GM19025 (cell line): Measurements from ENCODE around the gene STRN4.
"Not testable (repeated sequence)": the region's sequence is repeated elsewhere in the genome, so short reads cannot be mapped to it uniquely, and the experiment has no call there.

Source experiments
- ATAC-seq: cut with Tn5 transposase; IDR thresholded peaks from one replicate; pipeline ENCODE4 v1.9.1; 2021; ENCODE audit warnings: mild to moderate bottlenecking, low read depth, moderate library complexity; ENCODE audit not compliant: unreplicated experiment

Gene STRN4

DNA sequence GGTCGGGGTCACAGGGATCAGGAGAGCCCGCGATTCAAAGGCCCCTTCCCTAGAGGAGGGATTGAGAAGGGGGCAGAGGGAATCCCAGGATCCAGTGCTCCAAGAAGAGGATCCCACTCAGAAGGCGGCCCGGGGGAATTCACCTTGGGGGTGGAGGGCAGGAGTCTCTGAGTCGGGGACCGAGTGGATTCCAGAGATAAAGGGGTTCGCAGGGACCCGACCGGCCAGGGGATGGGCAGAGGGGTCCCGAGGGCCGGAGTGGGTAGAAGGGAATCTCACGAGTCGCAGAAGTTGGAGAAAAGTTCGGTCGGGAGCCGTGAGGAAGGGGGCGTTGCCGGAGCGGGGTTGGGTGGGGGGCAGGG is 29.6 kb downstream of the STRN4 start:
- no peak for ATAC-seq

DNA sequence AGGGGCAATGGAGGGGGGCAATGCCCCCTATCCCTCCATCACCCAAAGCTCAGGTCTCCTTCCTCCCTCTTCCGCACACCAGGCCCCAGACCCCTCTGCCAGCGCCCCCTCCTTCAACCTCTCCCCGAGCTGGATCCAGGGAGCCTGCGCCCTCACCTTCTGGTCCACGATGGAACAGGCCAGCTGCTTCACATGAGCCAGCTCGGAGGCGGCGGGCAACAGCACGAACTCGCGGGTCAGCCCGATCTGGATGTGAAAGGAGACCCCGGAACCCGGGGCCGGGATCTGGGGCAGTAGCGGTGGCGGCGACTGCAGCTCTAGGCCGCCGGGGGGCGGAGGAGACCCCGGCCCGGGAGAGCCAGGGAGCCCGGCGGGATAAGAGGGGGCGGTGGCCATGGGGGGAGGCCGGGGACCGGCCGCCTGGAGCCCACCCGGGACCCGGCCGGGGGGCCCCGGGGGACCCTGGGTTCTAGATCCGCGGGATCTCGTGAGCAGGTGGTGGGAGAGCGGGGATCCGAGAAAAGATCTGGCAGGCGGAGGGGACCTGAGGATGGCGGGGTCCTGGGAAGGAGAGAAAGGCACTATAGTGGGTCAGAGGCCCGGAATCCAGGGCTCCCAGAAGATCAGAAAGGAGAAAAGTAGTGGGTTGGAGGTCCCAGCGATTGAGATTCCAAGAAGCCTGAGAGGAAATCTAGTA is 30.1 kb downstream of the STRN4 start:
- no peak for ATAC-seq

- ATAC-seq = no peak
Measured at GRCh38 chr19:46715620-46715974, 30.7 kb downstream of the STRN4 start.

- no peak for ATAC-seq
Measured at GRCh38 chr19:46714444-46715106, 31.7 kb downstream of the STRN4 start.

DNA sequence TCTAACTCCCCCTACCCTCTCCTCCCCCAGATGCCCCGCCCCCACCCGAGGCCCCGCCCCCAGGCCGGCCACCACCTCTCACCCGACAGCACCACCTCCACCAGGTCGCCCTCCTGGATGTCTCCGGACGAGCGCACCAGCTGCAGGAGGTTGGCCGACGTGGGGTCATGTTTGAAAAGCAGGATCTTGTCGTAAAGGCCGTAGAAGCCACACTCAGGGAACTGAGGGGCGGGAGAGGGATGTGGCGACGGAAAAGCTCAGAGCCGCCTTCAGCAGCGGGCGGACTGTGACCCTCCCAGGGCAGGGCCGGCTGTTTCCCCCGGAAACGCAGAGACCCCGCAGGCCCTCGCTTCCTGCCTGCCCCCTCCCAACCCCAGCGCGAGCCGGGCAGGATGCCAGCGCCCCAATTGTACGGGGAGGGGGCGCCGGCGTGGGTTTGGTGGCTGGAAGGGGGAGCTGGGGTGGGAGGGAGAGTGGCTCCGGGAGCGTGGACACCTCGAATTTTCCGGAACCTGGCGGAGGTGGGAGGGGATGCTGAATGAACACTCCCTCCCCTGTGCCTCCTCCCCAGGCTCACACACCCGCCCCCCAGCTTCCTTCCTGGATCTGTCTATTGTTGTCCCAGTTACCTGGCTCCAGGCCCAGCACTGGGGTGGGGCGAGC is 32.3 kb downstream of the STRN4 start:
- ATAC-seq = no peak

GRCh38 chr19:46712768-46713338 is 33.4 kb downstream of the STRN4 start:
- ATAC-seq = not testable (repeated sequence)

- ATAC-seq = no peak
Measured at GRCh38 chr19:46710687-46711086, 35.6 kb downstream of the STRN4 start.

DNA sequence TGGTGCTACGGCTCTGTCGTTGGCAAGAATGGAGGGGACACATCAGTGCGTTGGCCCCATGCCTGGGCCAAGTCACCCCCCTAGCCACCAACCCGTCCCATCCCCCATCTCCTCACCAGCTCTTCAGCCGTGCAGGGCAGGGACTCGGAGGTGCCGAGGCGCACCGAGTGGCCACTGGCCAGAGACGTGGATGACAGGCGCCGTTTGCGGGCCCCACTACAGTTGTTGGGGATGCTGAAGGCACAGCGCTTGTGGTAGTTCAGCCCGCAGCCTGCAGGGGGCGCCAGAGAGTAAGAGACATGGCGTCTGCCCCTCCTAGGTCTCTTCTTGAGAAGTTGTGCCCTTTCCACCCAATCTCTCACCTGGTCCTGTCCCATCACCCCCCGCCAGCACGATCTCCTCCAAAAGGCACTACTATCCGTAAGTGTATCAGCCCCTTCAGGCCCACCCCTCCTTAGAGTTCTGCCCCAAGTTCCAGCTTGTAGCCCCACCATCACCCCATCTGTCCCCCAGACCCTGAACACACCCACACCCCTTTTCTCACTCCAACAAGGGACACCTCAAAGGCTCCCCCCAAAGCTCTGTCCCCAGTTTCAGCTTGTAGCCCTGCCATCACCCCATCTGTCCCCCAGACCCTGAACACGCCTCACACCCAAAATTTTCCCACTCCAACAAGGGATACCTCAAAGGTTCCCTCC is 41.7 kb downstream of the STRN4 start:
- no peak for ATAC-seq

GRCh38 chr19:46700704-46701103 is 45.5 kb downstream of the STRN4 start:
- no peak for ATAC-seq

DNA sequence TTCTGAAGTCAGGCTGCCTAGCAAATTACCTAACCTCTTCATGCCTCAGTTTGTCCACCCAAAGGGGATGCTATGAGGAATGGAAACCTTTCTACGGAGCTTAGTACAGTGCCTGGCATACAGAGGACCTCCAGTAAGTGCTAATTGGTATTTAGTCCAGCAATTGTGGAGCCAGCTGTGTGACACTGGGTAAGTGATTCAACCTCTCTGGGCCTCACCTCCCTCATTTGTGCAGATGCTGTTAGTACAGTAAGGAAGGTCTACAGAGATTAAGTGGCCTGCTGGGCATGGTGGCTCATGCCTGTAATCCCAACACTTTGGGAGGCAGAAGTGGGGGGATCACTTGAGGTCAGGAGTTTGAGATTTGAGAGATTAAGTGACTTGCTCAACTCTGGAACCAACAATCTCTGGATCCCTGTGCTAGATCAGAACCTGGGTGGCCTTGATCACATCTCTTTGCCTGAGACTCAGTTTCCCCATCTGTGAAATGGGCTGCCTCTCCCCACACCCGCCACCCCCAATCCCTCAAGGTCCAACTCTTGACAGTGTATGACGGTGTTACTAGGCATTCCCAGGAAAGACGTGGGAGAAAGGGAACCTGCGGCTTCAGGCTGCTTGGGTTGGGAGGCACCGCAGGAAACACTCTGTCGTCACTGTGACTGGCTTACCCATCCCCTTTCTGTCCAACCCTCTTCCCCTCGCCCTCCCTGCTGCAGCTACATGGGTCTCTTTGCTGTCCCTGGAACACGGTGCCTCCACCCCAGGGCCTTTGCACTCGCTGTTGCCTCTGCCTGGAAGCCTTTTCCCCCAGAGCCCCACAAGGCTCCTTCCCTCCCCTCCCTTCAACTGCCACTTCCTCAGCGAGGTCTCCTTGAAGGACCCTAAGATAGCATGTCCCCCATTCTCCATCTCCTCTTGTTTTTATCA is 47.6 kb downstream of the STRN4 start:
- ATAC-seq = no peak

DNA sequence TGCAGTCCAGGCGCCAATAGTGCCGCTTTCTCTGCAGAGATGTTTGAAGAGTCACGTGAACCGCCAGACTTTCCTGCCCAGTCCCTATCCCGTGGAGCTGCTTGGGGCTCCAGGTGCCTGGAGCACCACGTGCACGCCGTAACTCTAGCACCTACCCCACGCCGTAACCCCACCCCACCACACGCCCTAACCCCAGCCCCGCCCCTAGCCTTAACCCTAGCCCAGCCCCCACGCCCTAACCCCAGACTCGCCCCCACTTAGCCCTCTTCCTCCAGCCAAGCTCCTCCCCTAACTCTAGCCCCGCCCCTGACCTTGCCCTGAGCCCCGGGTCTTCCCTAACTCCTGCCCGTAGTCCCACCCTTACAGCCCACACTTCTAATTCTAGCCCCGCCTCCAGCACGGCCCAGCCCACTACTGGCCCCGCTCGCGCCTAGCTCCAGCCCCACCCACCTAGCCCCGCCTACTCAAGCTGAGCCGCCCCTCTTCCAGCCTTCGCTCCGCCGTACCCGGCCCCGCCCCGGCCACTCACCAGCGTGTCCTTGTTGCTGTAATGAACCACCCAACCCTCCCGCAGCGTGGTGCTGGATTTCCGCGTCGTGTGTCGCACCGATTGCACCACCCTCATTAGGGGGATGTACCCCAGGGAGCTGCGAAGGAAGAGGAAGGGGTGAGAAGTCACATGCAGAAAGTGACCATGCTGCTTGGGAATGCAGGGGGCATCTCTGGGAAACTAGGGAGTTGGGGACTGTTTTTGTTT is 48.9 kb downstream of the STRN4 start:
- ATAC-seq = no peak

DNA sequence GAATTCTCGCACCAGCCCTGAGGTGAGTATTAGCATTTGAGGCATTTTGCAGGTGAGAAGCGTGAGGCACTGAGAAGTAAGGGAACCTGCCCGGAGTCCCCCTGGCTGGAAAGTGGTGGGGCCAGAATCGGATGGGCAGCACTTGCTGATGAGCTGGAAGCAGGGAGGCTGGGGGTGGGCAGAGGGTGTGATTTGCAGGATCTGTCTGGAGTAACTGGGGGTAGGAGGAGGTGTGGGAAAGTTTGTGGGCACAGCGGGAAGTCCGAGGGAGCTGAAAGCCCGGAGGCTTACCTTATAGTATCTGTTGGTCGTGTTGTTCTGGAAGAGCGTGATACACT is 49.4 kb downstream of the STRN4 start:
- no peak for ATAC-seq

DNA sequence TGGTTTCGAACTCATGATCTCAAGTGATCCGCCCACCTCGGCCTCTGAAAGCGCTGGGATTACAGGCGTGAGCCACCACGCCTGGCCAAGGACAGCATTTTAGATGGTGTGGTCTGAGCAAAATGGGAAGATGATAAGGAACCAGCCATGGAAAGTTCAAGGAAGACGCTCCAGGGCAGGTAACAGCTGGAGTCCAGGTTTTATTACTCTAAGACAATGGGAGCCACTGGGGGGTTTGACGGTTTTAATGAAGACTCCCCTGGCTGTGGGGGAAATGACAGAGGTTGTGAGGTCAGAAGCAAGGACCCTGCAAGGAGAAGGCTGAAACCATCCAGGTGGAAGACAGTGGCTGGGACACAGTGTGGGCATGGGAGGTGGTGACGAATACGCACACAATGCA is 50.2 kb downstream of the STRN4 start:
- ATAC-seq = no peak

- no peak for ATAC-seq
Measured at GRCh38 chr19:46693760-46694159, 52.5 kb downstream of the STRN4 start.

GRCh38 chr19:46692918-46693722 is 53.1 kb downstream of the STRN4 start:
- no peak for ATAC-seq

DNA sequence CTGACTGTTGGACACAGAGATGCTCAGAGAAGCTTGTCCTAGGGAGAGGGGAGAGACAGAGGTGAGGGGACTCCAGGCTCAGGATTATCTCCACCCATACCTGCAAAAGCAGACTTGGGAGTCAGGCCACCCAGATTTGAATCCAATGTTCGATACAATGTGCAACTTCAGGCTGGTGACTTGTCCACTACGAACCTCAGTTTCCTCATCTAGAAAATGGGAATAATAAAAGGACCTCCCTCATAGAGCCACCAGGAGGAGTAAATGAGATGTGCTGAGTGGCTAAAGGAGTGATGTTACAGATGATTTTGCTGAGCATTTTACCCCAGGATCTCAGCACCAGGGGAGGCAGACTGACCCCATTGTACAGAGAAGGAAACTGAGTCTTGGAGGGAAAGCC is 54.3 kb downstream of the STRN4 start:
- no peak for ATAC-seq

GRCh38 chr19:46691104-46691503 is 55.1 kb downstream of the STRN4 start:
- no peak for ATAC-seq

DNA sequence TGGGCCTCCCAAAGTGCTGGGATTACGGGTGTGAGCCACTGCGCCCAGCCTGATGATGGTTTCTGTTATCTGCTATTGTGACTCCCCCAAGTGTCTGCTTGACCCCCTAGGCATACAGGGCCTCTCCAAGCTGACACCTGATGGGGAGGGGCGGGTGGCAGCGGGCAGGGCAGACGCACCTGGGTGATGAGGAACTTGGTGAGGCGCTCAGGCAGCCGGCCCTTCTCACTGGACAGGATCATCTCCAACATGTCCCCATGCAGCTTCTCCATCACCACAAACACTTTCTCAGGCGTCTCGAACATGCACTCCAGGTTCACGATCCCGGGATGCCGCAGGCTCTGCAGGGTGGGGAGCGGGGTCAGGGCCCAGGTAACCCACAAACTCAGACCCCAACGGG is 56.9 kb downstream of the STRN4 start:
- no peak for ATAC-seq
